ENCODE measurements around the gene GRID1.

DNA sequence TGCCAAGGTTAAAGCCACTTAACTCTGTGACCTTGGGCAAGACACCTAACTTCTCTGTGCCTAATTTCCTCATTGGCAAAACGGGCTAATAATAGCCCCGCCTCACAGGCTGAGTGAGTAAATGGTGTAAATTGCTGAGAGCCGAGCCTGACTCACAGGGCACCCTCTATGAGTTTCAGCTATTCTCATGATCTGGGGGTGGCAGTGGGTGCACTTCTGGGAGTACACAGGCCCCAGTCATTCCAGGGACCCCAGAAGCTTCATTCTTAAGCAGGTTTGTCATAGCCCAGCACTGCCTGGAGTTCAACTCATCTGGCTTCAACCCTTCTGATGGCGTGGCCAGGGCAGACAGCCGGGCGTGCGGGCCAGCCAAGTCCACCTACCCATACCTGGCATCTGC lies 137.2 kb downstream of the GRID1 start:
- TF ChIP-seq, protein P1, sequence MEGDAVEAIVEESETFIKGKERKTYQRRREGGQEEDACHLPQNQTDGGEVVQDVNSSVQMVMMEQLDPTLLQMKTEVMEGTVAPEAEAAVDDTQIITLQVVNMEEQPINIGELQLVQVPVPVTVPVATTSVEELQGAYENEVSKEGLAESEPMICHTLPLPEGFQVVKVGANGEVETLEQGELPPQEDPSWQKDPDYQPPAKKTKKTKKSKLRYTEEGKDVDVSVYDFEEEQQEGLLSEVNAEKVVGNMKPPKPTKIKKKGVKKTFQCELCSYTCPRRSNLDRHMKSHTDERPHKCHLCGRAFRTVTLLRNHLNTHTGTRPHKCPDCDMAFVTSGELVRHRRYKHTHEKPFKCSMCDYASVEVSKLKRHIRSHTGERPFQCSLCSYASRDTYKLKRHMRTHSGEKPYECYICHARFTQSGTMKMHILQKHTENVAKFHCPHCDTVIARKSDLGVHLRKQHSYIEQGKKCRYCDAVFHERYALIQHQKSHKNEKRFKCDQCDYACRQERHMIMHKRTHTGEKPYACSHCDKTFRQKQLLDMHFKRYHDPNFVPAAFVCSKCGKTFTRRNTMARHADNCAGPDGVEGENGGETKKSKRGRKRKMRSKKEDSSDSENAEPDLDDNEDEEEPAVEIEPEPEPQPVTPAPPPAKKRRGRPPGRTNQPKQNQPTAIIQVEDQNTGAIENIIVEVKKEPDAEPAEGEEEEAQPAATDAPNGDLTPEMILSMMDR (IDR thresholded peaks at IDR 0.05) = no peak
- TF ChIP-seq POLR2A (IDR thresholded peaks at IDR 0.05) = no peak

Measured in thyroid gland (tissue), 4 donors.